HG03354 (cell line): ENCODE results near the gene PHACTR3.

Experiments
- ATAC-seq: cut with Tn5 transposase; IDR thresholded peaks from one replicate; pipeline ENCODE4 v1.9.1; 2021; ENCODE audit warnings: mild to moderate bottlenecking; ENCODE audit not compliant: unreplicated experiment, poor library complexity, severe bottlenecking

Gene PHACTR3

GRCh38 chr20:59572515-59572914, 31.8 kb upstream of the PHACTR3 start:
- no peak for ATAC-seq

- no peak for ATAC-seq
These were observed 30.5 kb upstream of the PHACTR3 start for GRCh38 chr20:59573837-59574236.

- ATAC-seq: no peak
These were observed 30.0 kb upstream of the PHACTR3 start for GRCh38 chr20:59574308-59574707.

- no peak for ATAC-seq
These were observed 29.1 kb upstream of the PHACTR3 start for GRCh38 chr20:59575216-59575615.

GRCh38 chr20:59575653-59576052, 28.7 kb upstream of the PHACTR3 start:
- ATAC-seq: no peak

GRCh38 chr20:59576216-59576953, 28.0 kb upstream of the PHACTR3 start:
- no peak for ATAC-seq

- no peak for ATAC-seq
These were observed 27.1 kb upstream of the PHACTR3 start for GRCh38 chr20:59577037-59577808.

GRCh38 chr20:59577809-59578435, 26.4 kb upstream of the PHACTR3 start:
- ATAC-seq: no peak

GRCh38 chr20:59578436-59579403, 25.6 kb upstream of the PHACTR3 start:
- ATAC-seq: no peak

GRCh38 chr20:59579404-59580145, 24.8 kb upstream of the PHACTR3 start:
- ATAC-seq: no peak

GRCh38 chr20:59580146-59580946, 24.0 kb upstream of the PHACTR3 start:
- ATAC-seq: no peak

GRCh38 chr20:59580991-59581401, 23.3 kb upstream of the PHACTR3 start:
- no peak for ATAC-seq

GRCh38 chr20:59581993-59582679, 22.2 kb upstream of the PHACTR3 start:
- ATAC-seq: no peak

- no peak for ATAC-seq
These were observed 20.7 kb upstream of the PHACTR3 start for GRCh38 chr20:59583428-59584277.

GRCh38 chr20:59584278-59584925, 19.9 kb upstream of the PHACTR3 start:
- no peak for ATAC-seq

- no peak for ATAC-seq
These were observed 18.5 kb upstream of the PHACTR3 start for GRCh38 chr20:59585714-59586409.
